Gastroesophageal sphincter (tissue), 2 donors: ENCODE results near the gene SHANK1.

Experiments
- POLR2A ChIP-seq, 2 donors: fragments of 450-650 bp; IDR thresholded peaks; one replicate each; pipeline ENCODE4 v1.6.1; 2017; ENCODE audit warnings: antibody characterized with exemption in 2 of 2, mild to moderate bottlenecking in 2 of 2, moderate library complexity in 1 of 2
- POLR2AphosphoS5 ChIP-seq: sonication (generic); formaldehyde crosslinking; IDR thresholded peaks from one replicate; pipeline ENCODE4 v1.6.1; 2017; ENCODE audit warnings: antibody characterized with exemption

DNA sequence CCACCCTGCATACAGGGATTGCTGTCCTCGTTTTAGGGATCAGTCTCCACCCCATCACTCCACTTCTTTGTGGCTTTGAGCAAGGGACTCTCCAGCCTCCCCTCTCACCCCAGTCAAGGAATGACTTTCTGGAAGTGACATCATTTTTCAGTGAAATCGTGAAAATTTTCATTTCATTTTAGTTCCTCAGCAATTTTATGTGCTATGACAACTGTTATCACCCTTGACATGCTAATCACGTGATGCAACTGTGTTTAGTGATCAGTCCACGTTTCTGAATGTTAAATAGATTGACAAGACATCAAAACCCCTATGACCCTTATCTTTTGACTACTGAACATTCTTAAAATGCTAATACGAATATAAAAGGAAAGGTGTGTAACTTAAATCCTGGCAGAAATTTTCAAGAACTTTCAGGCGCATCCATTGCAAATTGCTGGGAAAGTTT is 62.4 kb downstream of the SHANK1 start:
- TF ChIP-seq POLR2A (IDR thresholded peaks at IDR 0.05): no peak
- no peak for TF ChIP-seq POLR2AphosphoS5
